Neural progenitor cell (in vitro differentiated cells): ENCODE data around the gene TAF8.

Experiments used
- EZH2 ChIP-seq: fragments of 200-600 bp; sonication (generic); IDR thresholded peaks from 2 replicates; pipeline ENCODE4 v1.6.1; 2017; ENCODE audit warnings: antibody characterized with exemption, mild to moderate bottlenecking, moderate library complexity
- EZH2phosphoT487 ChIP-seq: fragments of 200-600 bp; sonication (generic); IDR thresholded peaks from 2 replicates; pipeline ENCODE4 v1.6.1; 2017; ENCODE audit warnings: antibody characterized with exemption
- TF ChIP-seq, protein P1 (sequence below): fragments of 200-600 bp; sonication (generic); IDR thresholded peaks from 2 replicates; pipeline ENCODE4 v1.5.1; 2017; ENCODE audit warnings: antibody characterized with exemption, mild to moderate bottlenecking

DNA sequence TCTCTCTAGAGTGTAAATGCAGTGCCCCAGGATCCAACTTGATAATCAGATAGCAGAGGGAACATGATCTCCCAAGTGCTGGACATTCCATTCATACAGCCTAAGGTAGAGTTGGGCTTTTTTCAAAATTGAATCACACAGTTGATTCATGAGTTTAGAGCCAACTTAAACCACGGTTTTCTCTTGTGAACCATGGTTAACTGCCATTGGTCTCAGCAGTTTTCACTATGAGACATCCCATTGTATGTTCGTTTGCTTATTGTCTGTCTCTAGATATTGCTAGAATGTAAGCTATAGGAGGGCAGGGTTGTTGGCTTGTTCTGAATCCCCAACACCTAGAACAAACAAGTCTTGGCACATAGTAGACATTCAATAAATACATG, 37.2 kb upstream of the TAF8 start:
- TF ChIP-seq, protein P1, sequence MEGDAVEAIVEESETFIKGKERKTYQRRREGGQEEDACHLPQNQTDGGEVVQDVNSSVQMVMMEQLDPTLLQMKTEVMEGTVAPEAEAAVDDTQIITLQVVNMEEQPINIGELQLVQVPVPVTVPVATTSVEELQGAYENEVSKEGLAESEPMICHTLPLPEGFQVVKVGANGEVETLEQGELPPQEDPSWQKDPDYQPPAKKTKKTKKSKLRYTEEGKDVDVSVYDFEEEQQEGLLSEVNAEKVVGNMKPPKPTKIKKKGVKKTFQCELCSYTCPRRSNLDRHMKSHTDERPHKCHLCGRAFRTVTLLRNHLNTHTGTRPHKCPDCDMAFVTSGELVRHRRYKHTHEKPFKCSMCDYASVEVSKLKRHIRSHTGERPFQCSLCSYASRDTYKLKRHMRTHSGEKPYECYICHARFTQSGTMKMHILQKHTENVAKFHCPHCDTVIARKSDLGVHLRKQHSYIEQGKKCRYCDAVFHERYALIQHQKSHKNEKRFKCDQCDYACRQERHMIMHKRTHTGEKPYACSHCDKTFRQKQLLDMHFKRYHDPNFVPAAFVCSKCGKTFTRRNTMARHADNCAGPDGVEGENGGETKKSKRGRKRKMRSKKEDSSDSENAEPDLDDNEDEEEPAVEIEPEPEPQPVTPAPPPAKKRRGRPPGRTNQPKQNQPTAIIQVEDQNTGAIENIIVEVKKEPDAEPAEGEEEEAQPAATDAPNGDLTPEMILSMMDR = no peak
- no peak for TF ChIP-seq EZH2
- no peak for TF ChIP-seq EZH2phosphoT487
